Measurements from ENCODE around the gene ACKR1.

- TF ChIP-seq CTCF (conservative IDR thresholded peaks at IDR 0.05) (no peak), ZFX (IDR thresholded peaks at IDR 0.05) (no peak)
These were observed 31.9 kb upstream of the ACKR1 start for GRCh38 chr1:159172614-159173291.
